ENCODE data around the gene NBEA. TPM values are rescaled to one million over a fixed set of nuclear protein-coding genes. Genes with fewer than 3 reads are reported as not detected.

Gene NBEA
- total RNA-seq, 1 experiment from 2014 or later, result 0.54 TPM

- peaks cover 7% of the 10 kb centered on the region for H3K4me1 Mint-ChIP-seq (ENCODE audit: low read depth, unreplicated experiment)
Observed at GRCh38 chr13:35531526-35531925, 589.5 kb downstream of the NBEA start.

GRCh38 chr13:35534343-35534742, 592.3 kb downstream of the NBEA start:
- Histone ChIP-seq H3K4me3 (ENCODE audit: low read depth, low read length) (no peak overlapping the region), H3K36me3 (ENCODE audit: control insufficient read depth, insufficient read depth, low read length) (no peaks in the 10 kb centered on the region), H3K9me3 (no peaks in the 10 kb centered on the region), H3K27me3 (replicated peaks; ENCODE audit: control insufficient read depth, insufficient read depth, low read length) (no peaks in the 10 kb centered on the region), H3K4me1 (no peaks in the 10 kb centered on the region)
- peaks cover 3% of the 10 kb centered on the region for H3K27me3 Mint-ChIP-seq (ENCODE audit: insufficient read depth, unreplicated experiment)
- H3K36me3 Mint-ChIP-seq (ENCODE audit: insufficient read depth, unreplicated experiment), result no peaks in the 10 kb centered on the region
- no peaks in the 10 kb centered on the region for H3K9me3 Mint-ChIP-seq (ENCODE audit: unreplicated experiment)
- no TSS peak for BruUV-seq (replicated peaks)
- no peak overlapping the region for H3K27ac Mint-ChIP-seq (ENCODE audit: unreplicated experiment)
- TF ChIP-seq CTCF (IDR thresholded peaks at IDR 0.05; ENCODE audit: insufficient read depth in 1 of 2, low read depth in 1 of 2, low read length in 1 of 2, severe bottlenecking in 1 of 2, unreplicated experiment in 1 of 2), result no peak
- POLR2A ChIA-PET, result no interaction called here
- CTCF ChIA-PET, result no interaction called here
- intact Hi-C loops (cut with micrococcal nuclease; ENCODE audit: unreplicated experiment), result no loop called here
- H3K4me3 Mint-ChIP-seq (ENCODE audit: unreplicated experiment), result no peak overlapping the region
- peaks cover 7% of the 10 kb centered on the region for H3K4me1 Mint-ChIP-seq (ENCODE audit: low read depth, unreplicated experiment)
- no peak for DNase-seq

More at GRCh38 chr13:35531526-35531925, 589.5 kb downstream of the NBEA start:
- BruUV-seq (replicated peaks), result no TSS peak
- Histone ChIP-seq H3K9me3 (no peaks in the 10 kb centered on the region), H3K36me3 (ENCODE audit: control insufficient read depth, insufficient read depth, low read length) (no peaks in the 10 kb centered on the region), H3K4me3 (ENCODE audit: low read depth, low read length) (no peak overlapping the region), H3K4me1 (no peaks in the 10 kb centered on the region), H3K27me3 (replicated peaks; ENCODE audit: control insufficient read depth, insufficient read depth, low read length) (no peaks in the 10 kb centered on the region; the same call in 1 of the 2 replicates)
- no peak for TF ChIP-seq CTCF (IDR thresholded peaks at IDR 0.05; ENCODE audit: insufficient read depth in 1 of 2, low read depth in 1 of 2, low read length in 1 of 2, severe bottlenecking in 1 of 2, unreplicated experiment in 1 of 2)
- intact Hi-C loops (cut with micrococcal nuclease; ENCODE audit: unreplicated experiment), result no loop called here
- Mint-ChIP-seq H3K4me3 (ENCODE audit: unreplicated experiment) (no peak overlapping the region), H3K9me3 (ENCODE audit: unreplicated experiment) (no peaks in the 10 kb centered on the region), H3K36me3 (ENCODE audit: insufficient read depth, unreplicated experiment) (no peaks in the 10 kb centered on the region), H3K27me3 (ENCODE audit: insufficient read depth, unreplicated experiment) (peaks cover 3% of the 10 kb centered on the region), H3K27ac (ENCODE audit: unreplicated experiment) (no peak overlapping the region)
- POLR2A ChIA-PET, result no interaction called here
- no peak for DNase-seq
- CTCF ChIA-PET, result no interaction called here

- no peaks in the 10 kb centered on the region for H3K27me3 Mint-ChIP-seq (ENCODE audit: insufficient read depth, unreplicated experiment)
- no peak overlapping the region for H3K4me3 ChIP-seq (ENCODE audit: low read depth, low read length)
- H3K4me1 Mint-ChIP-seq (ENCODE audit: low read depth, unreplicated experiment), result no peaks in the 10 kb centered on the region
- no peaks in the 10 kb centered on the region for H3K36me3 ChIP-seq (ENCODE audit: control insufficient read depth, insufficient read depth, low read length)
- no peak overlapping the region for H3K27ac Mint-ChIP-seq (ENCODE audit: unreplicated experiment)
- CTCF ChIA-PET, result no interaction called here
- intact Hi-C loops (cut with micrococcal nuclease; ENCODE audit: unreplicated experiment), result no loop called here
- no peaks in the 10 kb centered on the region for H3K27me3 ChIP-seq (replicated peaks; ENCODE audit: control insufficient read depth, insufficient read depth, low read length)
- H3K9me3 Mint-ChIP-seq (ENCODE audit: unreplicated experiment), result no peaks in the 10 kb centered on the region
- H3K4me1 ChIP-seq, result no peaks in the 10 kb centered on the region
- no peak for TF ChIP-seq CTCF (IDR thresholded peaks at IDR 0.05; ENCODE audit: insufficient read depth in 1 of 2, low read depth in 1 of 2, low read length in 1 of 2, severe bottlenecking in 1 of 2, unreplicated experiment in 1 of 2)
- DNase-seq, result no peak
- no peak overlapping the region for H3K4me3 Mint-ChIP-seq (ENCODE audit: unreplicated experiment)
- POLR2A ChIA-PET, result no interaction called here
- H3K36me3 Mint-ChIP-seq (ENCODE audit: insufficient read depth, unreplicated experiment), result no peaks in the 10 kb centered on the region
- BruUV-seq (replicated peaks), result no TSS peak
- H3K9me3 ChIP-seq, result no peaks in the 10 kb centered on the region
Observed at GRCh38 chr13:35548790-35549189, 606.7 kb downstream of the NBEA start.
